Measurements from ENCODE around the gene RUBCN. TPM values are rescaled to one million over a fixed set of nuclear protein-coding genes. Genes with fewer than 3 reads are reported as not detected.

Gene RUBCN
- total and polyA plus RNA-seq, 9 of the 15 experiments (the other 6 are each of a cell fraction or from before 2014, with no cell fraction given), result 8.4 to 24.0 (median 11.9) TPM

DNA sequence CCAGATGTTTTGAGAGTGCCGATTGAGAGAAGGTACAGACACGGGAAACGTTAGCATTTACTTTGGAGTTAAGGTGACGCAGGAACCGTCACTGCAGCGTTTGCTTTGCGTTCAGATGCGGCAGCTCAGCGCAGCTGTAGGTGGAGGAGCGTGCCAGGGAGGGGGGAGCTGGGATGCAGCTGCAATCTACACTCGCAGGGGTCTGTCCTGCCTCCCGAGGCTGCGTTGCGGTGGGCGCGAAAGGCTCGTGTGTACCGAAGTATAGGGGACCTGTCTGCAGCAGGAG, 12.6 kb upstream of the RUBCN start (continued):
- TF ChIP-seq SIRT6 (IDR thresholded peaks at IDR 0.05; ENCODE audit: low read depth, low read length), result no peak
- peak; percentile 4 for TF ChIP-seq NEUROD1 (IDR thresholded peaks at IDR 0.05; ENCODE audit: borderline replicate concordance, low read depth, low read length, partially characterized antibody)
- no peak for TF ChIP-seq BHLHE40 (IDR thresholded peaks at IDR 0.05; ENCODE audit: low read length)
- TF ChIP-seq, protein P1, sequence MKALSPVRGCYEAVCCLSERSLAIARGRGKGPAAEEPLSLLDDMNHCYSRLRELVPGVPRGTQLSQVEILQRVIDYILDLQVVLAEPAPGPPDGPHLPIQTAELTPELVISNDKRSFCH (CRISPR knock-in tag; IDR thresholded peaks at IDR 0.05), result no peak
- TF ChIP-seq, protein P1 (tag; IDR thresholded peaks at IDR 0.05), result no peak
- no peak for TF ChIP-seq EP400 (IDR thresholded peaks at IDR 0.05)
- no peak for TF ChIP-seq TEAD2 (tag; IDR thresholded peaks at IDR 0.05)
- no peak for TF ChIP-seq ARHGAP35 (IDR thresholded peaks at IDR 0.05; ENCODE audit: partially characterized antibody)
- no peak for TF ChIP-seq SAP30 (IDR thresholded peaks at IDR 0.05; ENCODE audit: borderline replicate concordance, insufficient read depth, low read depth, low read length, poor library complexity, severe bottlenecking)
- TF ChIP-seq TARDBP (IDR thresholded peaks at IDR 0.05), result no peak
- TF ChIP-seq PHF8 (IDR thresholded peaks at IDR 0.05; ENCODE audit: borderline replicate concordance, low read length), result no peak
- TF ChIP-seq EWSR1 (IDR thresholded peaks at IDR 0.05; ENCODE audit: borderline replicate concordance, low read depth, partially characterized antibody), result no peak
- TF ChIP-seq GTF2F1 (IDR thresholded peaks at IDR 0.05; ENCODE audit: low read depth, low read length), result no peak; the same call in 1 of the 2 replicates
- TF ChIP-seq, protein P2, sequence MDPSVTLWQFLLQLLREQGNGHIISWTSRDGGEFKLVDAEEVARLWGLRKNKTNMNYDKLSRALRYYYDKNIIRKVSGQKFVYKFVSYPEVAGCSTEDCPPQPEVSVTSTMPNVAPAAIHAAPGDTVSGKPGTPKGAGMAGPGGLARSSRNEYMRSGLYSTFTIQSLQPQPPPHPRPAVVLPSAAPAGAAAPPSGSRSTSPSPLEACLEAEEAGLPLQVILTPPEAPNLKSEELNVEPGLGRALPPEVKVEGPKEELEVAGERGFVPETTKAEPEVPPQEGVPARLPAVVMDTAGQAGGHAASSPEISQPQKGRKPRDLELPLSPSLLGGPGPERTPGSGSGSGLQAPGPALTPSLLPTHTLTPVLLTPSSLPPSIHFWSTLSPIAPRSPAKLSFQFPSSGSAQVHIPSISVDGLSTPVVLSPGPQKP (CRISPR knock-in tag; IDR thresholded peaks at IDR 0.05), result no peak
- no peak for TF ChIP-seq ZNF217 (CRISPR knock-in tag; IDR thresholded peaks at IDR 0.05)
- no peak for TF ChIP-seq TSC22D4 (tag; IDR thresholded peaks at IDR 0.05)
- no peak for TF ChIP-seq KDM5B (IDR thresholded peaks at IDR 0.05; ENCODE audit: insufficient replicate concordance, low read depth, low read length)
- TF ChIP-seq KLF13 (tag; IDR thresholded peaks at IDR 0.05; ENCODE audit: borderline replicate concordance, low read depth), result no peak
- TF ChIP-seq ADNP (tag; IDR thresholded peaks at IDR 0.05), result no peak
- no peak for TF ChIP-seq ZSCAN29 (IDR thresholded peaks at IDR 0.05)
- TF ChIP-seq MTA1 (IDR thresholded peaks at IDR 0.05; ENCODE audit: borderline replicate concordance), result no peak
- TF ChIP-seq, protein P3, sequence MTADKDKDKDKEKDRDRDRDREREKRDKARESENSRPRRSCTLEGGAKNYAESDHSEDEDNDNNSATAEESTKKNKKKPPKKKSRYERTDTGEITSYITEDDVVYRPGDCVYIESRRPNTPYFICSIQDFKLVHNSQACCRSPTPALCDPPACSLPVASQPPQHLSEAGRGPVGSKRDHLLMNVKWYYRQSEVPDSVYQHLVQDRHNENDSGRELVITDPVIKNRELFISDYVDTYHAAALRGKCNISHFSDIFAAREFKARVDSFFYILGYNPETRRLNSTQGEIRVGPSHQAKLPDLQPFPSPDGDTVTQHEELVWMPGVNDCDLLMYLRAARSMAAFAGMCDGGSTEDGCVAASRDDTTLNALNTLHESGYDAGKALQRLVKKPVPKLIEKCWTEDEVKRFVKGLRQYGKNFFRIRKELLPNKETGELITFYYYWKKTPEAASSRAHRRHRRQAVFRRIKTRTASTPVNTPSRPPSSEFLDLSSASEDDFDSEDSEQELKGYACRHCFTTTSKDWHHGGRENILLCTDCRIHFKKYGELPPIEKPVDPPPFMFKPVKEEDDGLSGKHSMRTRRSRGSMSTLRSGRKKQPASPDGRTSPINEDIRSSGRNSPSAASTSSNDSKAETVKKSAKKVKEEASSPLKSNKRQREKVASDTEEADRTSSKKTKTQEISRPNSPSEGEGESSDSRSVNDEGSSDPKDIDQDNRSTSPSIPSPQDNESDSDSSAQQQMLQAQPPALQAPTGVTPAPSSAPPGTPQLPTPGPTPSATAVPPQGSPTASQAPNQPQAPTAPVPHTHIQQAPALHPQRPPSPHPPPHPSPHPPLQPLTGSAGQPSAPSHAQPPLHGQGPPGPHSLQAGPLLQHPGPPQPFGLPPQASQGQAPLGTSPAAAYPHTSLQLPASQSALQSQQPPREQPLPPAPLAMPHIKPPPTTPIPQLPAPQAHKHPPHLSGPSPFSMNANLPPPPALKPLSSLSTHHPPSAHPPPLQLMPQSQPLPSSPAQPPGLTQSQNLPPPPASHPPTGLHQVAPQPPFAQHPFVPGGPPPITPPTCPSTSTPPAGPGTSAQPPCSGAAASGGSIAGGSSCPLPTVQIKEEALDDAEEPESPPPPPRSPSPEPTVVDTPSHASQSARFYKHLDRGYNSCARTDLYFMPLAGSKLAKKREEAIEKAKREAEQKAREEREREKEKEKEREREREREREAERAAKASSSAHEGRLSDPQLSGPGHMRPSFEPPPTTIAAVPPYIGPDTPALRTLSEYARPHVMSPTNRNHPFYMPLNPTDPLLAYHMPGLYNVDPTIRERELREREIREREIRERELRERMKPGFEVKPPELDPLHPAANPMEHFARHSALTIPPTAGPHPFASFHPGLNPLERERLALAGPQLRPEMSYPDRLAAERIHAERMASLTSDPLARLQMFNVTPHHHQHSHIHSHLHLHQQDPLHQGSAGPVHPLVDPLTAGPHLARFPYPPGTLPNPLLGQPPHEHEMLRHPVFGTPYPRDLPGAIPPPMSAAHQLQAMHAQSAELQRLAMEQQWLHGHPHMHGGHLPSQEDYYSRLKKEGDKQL (CRISPR knock-in tag; IDR thresholded peaks at IDR 0.05; ENCODE audit: borderline replicate concordance), result no peak
- TF ChIP-seq NR2F6 (CRISPR knock-in tag; IDR thresholded peaks at IDR 0.05), result no peak
- no peak; the same call in 1 of the 2 replicates for TF ChIP-seq NR4A1 (CRISPR knock-in tag; IDR thresholded peaks at IDR 0.05)
- TF ChIP-seq NR4A1 (tag; IDR thresholded peaks at IDR 0.05), result no peak
- no peak for TF ChIP-seq ARNT (IDR thresholded peaks at IDR 0.05)
